Muscle layer of colon (tissue), 2 donors: Measurements from ENCODE around the gene IFITM1.

Source experiments
- H3K27ac ChIP-seq: one replicate; pipeline ENCODE4 v1.7.0; 2013; ENCODE audit warnings: low read depth, mild to moderate bottlenecking, low read length, moderate library complexity
- H3K27me3 ChIP-seq, 2 donors: one replicate each; pipeline ENCODE4 v1.7.0; 2013; ENCODE audit warnings: low read length in 2 of 2, mild to moderate bottlenecking in 2 of 2; ENCODE audit not compliant: insufficient read depth in 2 of 2, control insufficient read depth in 1 of 2
- H3K36me3 ChIP-seq: one replicate; pipeline ENCODE4 v1.7.0; 2013; ENCODE audit warnings: mild to moderate bottlenecking, low read length; ENCODE audit not compliant: insufficient read depth
- H3K4me1 ChIP-seq: one replicate; pipeline ENCODE4 v1.7.0; 2013; ENCODE audit warnings: mild to moderate bottlenecking, low read length; ENCODE audit not compliant: insufficient read depth
- H3K4me3 ChIP-seq, 2 donors: one replicate each; pipeline ENCODE4 v1.7.0; 2013; ENCODE audit warnings: low read length in 2 of 2, low read depth in 1 of 2, mild to moderate bottlenecking in 1 of 2, moderate library complexity in 1 of 2
- H3K9ac ChIP-seq: one replicate; pipeline ENCODE4 v1.7.0; 2013; ENCODE audit warnings: low read length
- H3K9me3 ChIP-seq: one replicate; pipeline ENCODE4 v1.7.0; 2013; ENCODE audit warnings: mild to moderate bottlenecking, low read length
- donor health status: abdominal sarcoma.
- donor health status: Adenocarcinoma of cecum.

Gene IFITM1

GRCh38 chr11:291281-292210, 22.3 kb upstream of the IFITM1 start:
- H3K4me1 ChIP-seq = peaks cover 6% of the 10 kb centered on the region
- H3K27me3 ChIP-seq = peaks cover 0 to 16% of the 10 kb centered on the region in 2 donors
- H3K9ac ChIP-seq = no peak overlapping the region
- no peak overlapping the region for H3K4me3 ChIP-seq
- H3K9me3 ChIP-seq = no peaks in the 10 kb centered on the region
- H3K27ac ChIP-seq = no peak overlapping the region
- no peaks in the 10 kb centered on the region for H3K36me3 ChIP-seq

GRCh38 chr11:292211-293121, 21.4 kb upstream of the IFITM1 start:
- peaks cover 6% of the 10 kb centered on the region for H3K4me1 ChIP-seq
- no peaks in the 10 kb centered on the region for H3K36me3 ChIP-seq
- H3K9me3 ChIP-seq = no peaks in the 10 kb centered on the region
- H3K27me3 ChIP-seq = peaks cover 0 to 21% of the 10 kb centered on the region in 2 donors
- H3K9ac ChIP-seq = no peak overlapping the region
- no peak overlapping the region for H3K27ac ChIP-seq
- H3K4me3 ChIP-seq = no peak overlapping the region

GRCh38 chr11:293271-293851, 20.5 kb upstream of the IFITM1 start:
- H3K4me1 ChIP-seq = peaks cover under 1% of the 10 kb centered on the region
- peaks cover under 1 to 23% of the 10 kb centered on the region in 2 donors for H3K27me3 ChIP-seq
- no peak overlapping the region for H3K9ac ChIP-seq
- H3K36me3 ChIP-seq = no peaks in the 10 kb centered on the region
- no peaks in the 10 kb centered on the region for H3K9me3 ChIP-seq
- H3K27ac ChIP-seq = no peak overlapping the region
- no peak overlapping the region for H3K4me3 ChIP-seq

GRCh38 chr11:293852-294661, 19.8 kb upstream of the IFITM1 start:
- H3K9me3 ChIP-seq = no peaks in the 10 kb centered on the region

GRCh38 chr11:294780-295179, 19.1 kb upstream of the IFITM1 start:
- H3K9me3 ChIP-seq = no peaks in the 10 kb centered on the region
- H3K4me3 ChIP-seq = no peak overlapping the region
- H3K27ac ChIP-seq = no peak overlapping the region
- H3K4me1 ChIP-seq = no peaks in the 10 kb centered on the region
- H3K36me3 ChIP-seq = no peaks in the 10 kb centered on the region
- no peak overlapping the region for H3K9ac ChIP-seq
- H3K27me3 ChIP-seq = peaks cover 6 to 36% of the 10 kb centered on the region in 2 donors

More at GRCh38 chr11:293852-294661, 19.8 kb upstream of the IFITM1 start:
- Histone ChIP-seq H3K9ac (no peak overlapping the region), H3K4me3 (no peak overlapping the region), H3K27me3 (peaks cover 6 to 28% of the 10 kb centered on the region in 2 donors), H3K4me1 (no peaks in the 10 kb centered on the region), H3K36me3 (no peaks in the 10 kb centered on the region), H3K27ac (no peak overlapping the region)

- no peak overlapping the region for H3K27ac ChIP-seq
Observed at GRCh38 chr11:295351-296170, 18.3 kb upstream of the IFITM1 start.

GRCh38 chr11:296171-297050, 17.4 kb upstream of the IFITM1 start:
- no peak overlapping the region for H3K4me3 ChIP-seq
- H3K27ac ChIP-seq = no peak overlapping the region
- H3K36me3 ChIP-seq = no peaks in the 10 kb centered on the region
- H3K9ac ChIP-seq = no peak overlapping the region
- H3K9me3 ChIP-seq = no peaks in the 10 kb centered on the region
- no peaks in the 10 kb centered on the region for H3K4me1 ChIP-seq
- peaks cover 6 to 42% of the 10 kb centered on the region in 2 donors for H3K27me3 ChIP-seq

More at GRCh38 chr11:295351-296170, 18.3 kb upstream of the IFITM1 start:
- Histone ChIP-seq H3K27me3 (peaks cover 6 to 42% of the 10 kb centered on the region in 2 donors), H3K4me1 (no peaks in the 10 kb centered on the region), H3K9me3 (no peaks in the 10 kb centered on the region), H3K36me3 (no peaks in the 10 kb centered on the region), H3K9ac (no peak overlapping the region), H3K4me3 (no peak overlapping the region)

GRCh38 chr11:297051-297585, 16.7 kb upstream of the IFITM1 start:
- H3K4me3 ChIP-seq = no peak overlapping the region
- peaks cover 6 to 42% of the 10 kb centered on the region in 2 donors for H3K27me3 ChIP-seq
- H3K9ac ChIP-seq = no peak overlapping the region
- H3K9me3 ChIP-seq = no peaks in the 10 kb centered on the region
- no peak overlapping the region for H3K27ac ChIP-seq
- no peaks in the 10 kb centered on the region for H3K4me1 ChIP-seq
- no peaks in the 10 kb centered on the region for H3K36me3 ChIP-seq

- Histone ChIP-seq H3K9me3 (no peaks in the 10 kb centered on the region), H3K27ac (no peak overlapping the region), H3K36me3 (no peaks in the 10 kb centered on the region), H3K27me3 (peaks cover 6 to 42% of the 10 kb centered on the region in 2 donors), H3K4me1 (no peaks in the 10 kb centered on the region), H3K4me3 (no peak overlapping the region), H3K9ac (no peak overlapping the region)
Observed at GRCh38 chr11:297586-298405, 16.0 kb upstream of the IFITM1 start.
